ENCODE measurements around the gene PAK1IP1. TPM values are rescaled to one million over a fixed set of nuclear protein-coding genes. Genes with fewer than 3 reads are reported as not detected.

PAK1IP1 gene
- total and polyA plus RNA-seq, 10 of the 15 experiments (the other 5 are each of a cell fraction or from before 2014, with no cell fraction given), result 26.0 to 98.5 (median 47.8) TPM

DNA sequence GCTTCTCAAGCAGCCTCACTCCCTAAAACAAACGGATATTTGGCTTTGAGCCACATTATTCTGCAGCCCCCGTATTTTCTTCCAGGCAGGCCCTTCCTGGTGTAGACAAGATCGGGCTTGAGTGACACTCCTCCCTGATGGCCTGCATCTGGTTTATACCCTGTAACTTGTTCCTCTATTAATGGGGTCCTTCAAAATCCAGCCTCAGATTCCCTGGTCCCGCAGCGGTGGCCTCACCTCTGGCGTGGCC is 27.7 kb downstream of the PAK1IP1 start (continued):
- TF ChIP-seq, protein P1, sequence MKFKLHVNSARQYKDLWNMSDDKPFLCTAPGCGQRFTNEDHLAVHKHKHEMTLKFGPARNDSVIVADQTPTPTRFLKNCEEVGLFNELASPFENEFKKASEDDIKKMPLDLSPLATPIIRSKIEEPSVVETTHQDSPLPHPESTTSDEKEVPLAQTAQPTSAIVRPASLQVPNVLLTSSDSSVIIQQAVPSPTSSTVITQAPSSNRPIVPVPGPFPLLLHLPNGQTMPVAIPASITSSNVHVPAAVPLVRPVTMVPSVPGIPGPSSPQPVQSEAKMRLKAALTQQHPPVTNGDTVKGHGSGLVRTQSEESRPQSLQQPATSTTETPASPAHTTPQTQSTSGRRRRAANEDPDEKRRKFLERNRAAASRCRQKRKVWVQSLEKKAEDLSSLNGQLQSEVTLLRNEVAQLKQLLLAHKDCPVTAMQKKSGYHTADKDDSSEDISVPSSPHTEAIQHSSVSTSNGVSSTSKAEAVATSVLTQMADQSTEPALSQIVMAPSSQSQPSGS (IDR thresholded peaks at IDR 0.05; ENCODE audit: low read length), result no peak
- TF ChIP-seq, protein P2, sequence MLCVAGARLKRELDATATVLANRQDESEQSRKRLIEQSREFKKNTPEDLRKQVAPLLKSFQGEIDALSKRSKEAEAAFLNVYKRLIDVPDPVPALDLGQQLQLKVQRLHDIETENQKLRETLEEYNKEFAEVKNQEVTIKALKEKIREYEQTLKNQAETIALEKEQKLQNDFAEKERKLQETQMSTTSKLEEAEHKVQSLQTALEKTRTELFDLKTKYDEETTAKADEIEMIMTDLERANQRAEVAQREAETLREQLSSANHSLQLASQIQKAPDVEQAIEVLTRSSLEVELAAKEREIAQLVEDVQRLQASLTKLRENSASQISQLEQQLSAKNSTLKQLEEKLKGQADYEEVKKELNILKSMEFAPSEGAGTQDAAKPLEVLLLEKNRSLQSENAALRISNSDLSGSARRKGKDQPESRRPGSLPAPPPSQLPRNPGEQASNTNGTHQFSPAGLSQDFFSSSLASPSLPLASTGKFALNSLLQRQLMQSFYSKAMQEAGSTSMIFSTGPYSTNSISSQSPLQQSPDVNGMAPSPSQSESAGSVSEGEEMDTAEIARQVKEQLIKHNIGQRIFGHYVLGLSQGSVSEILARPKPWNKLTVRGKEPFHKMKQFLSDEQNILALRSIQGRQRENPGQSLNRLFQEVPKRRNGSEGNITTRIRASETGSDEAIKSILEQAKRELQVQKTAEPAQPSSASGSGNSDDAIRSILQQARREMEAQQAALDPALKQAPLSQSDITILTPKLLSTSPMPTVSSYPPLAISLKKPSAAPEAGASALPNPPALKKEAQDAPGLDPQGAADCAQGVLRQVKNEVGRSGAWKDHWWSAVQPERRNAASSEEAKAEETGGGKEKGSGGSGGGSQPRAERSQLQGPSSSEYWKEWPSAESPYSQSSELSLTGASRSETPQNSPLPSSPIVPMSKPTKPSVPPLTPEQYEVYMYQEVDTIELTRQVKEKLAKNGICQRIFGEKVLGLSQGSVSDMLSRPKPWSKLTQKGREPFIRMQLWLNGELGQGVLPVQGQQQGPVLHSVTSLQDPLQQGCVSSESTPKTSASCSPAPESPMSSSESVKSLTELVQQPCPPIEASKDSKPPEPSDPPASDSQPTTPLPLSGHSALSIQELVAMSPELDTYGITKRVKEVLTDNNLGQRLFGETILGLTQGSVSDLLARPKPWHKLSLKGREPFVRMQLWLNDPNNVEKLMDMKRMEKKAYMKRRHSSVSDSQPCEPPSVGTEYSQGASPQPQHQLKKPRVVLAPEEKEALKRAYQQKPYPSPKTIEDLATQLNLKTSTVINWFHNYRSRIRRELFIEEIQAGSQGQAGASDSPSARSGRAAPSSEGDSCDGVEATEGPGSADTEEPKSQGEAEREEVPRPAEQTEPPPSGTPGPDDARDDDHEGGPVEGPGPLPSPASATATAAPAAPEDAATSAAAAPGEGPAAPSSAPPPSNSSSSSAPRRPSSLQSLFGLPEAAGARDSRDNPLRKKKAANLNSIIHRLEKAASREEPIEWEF (IDR thresholded peaks at IDR 0.05; ENCODE audit: insufficient replicate concordance, low read depth, low read length), result no peak

DNA sequence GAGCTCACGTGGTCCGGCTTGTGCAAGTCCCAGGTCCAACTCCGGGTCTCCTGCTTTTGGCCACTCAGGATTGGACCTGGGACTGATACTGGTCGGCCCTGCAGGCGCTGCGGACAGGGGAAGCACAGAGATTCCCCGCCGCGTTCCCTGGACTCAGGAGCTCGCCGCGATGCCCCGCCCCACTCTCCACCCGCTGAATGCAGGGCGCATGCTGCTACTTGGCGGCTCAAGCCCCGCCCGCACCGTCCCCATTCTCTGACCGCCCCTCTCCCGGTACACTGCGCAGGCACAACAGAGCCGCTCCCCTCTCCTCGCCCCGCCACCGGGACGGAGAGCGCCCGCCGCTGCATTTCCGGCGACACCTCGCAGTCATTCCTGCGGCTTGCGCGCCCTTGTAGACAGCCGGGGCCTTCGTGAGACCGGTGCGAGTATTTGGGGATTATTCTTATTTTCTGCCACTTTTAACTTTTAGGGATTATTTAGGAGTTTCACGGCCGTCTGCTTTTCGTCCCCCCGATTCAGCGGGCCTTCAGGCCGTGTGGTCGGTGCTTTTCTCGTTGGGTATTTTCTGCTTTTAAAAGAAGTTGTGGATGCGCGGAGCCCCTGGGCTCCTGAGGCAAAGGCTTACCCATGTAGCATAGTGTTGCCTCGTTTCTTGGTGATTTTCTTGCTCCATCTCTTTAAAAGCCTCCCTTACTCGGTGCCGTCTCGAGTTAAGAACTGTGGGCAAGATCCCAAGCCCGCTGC is 28.2 kb downstream of the PAK1IP1 start, which contains the start of gene TMEM14C:
TMEM14C (plus strand) TSS at position 251 of the 747 bp plus-strand sequence. CDS start 1,544 bp downstream, outside the sequence.
- ATAC-seq (peak; percentile 99), DNase-seq (ENCODE audit: low read depth, low spot score) (peak; percentile 71), FAIRE-seq (peak; percentile 62)
- ChIA-PET CTCF (interaction anchor here (0.9 to 2.1 kb wide), 4 partner anchors 24 to 215 kb away, joined by 3 to 11 read pairs (median 4); partner anchors contain the start of gene TMEM14B), POLR2A (interaction anchor here (0.6 to 6.0 kb wide), 6 partner anchors 24 to 1579 kb away, joined by 3 to 40 read pairs (median 5); partner anchors contain the start of genes C6orf52, PAK1IP1 and TMEM14B), SMC1A (ENCODE audit: uncharacterized antibody, unreplicated experiment) (interaction anchor here (1.2 to 4.1 kb wide), 4 partner anchors 11 to 28 kb away, joined by 4 to 46 read pairs (median 8); partner anchors contain the start of genes C6orf52, PAK1IP1 and TMEM14B), RAD21 (ENCODE audit: unreplicated experiment) (interaction anchor here (0.6 to 1.7 kb wide), 6 partner anchors 23 to 244 kb away, joined by 3 to 8 read pairs (median 4); no protein-coding TSS in a partner anchor)
- H3K27me3 ChIP-seq (replicated peaks in 1 of 2; ENCODE audit: control insufficient read depth in 2 of 2, insufficient read depth in 2 of 2, low read length in 1 of 2), result no peaks in the 10 kb centered on the region
- WGBS (ENCODE audit: insufficient coverage, insufficient replicate concordance, low lambda C conversion rate, missing lambda C conversion rate), result 2% methylated on average over 51 of the region's 55 CpGs
- peak within 1 kb of the TSS; percentile 61 for H3K4me2 ChIP-seq (ENCODE audit: control insufficient read depth, insufficient read depth)
- peaks cover 11% of the 10 kb centered on the region for H3K9me3 ChIP-seq (replicated peaks; ENCODE audit: control insufficient read depth, insufficient read depth, low read length)
- H3K4me3 ChIP-seq, result peak within 1 kb of the TSS; percentile 97
- H3K4me1 ChIP-seq (ENCODE audit: control insufficient read depth, insufficient read depth, low read length), result peaks cover 4% of the 10 kb centered on the region
- peak within 1 kb of the TSS; percentile 90 for H3K9ac ChIP-seq (ENCODE audit: control insufficient read depth, insufficient read depth, low read length)
- H4K20me1 ChIP-seq (ENCODE audit: control insufficient read depth, insufficient read depth), result no peaks in the 10 kb centered on the region
- in situ Hi-C loops (cut with MboI), result no loop called here
- peak within 1 kb of the TSS; percentile 63 for H3K27ac ChIP-seq (ENCODE audit: control insufficient read depth, insufficient read depth)
- peak within 1 kb of the TSS; percentile 81 for H2AFZ ChIP-seq (ENCODE audit: control insufficient read depth, low read depth, low read length)
- no peaks in the 10 kb centered on the region; a peak in 1 of 4 replicates for H3K36me3 ChIP-seq (ENCODE audit: control insufficient read depth in 2 of 2, insufficient read depth in 2 of 2, low read length in 1 of 2)
- H3K79me2 ChIP-seq (ENCODE audit: control insufficient read depth, insufficient read depth, low read length), result peaks cover 13% of the 10 kb centered on the region
- BruUV-seq (replicated peaks), result TSS peak; percentile 76
- intact Hi-C loops (cut with micrococcal nuclease; ENCODE audit: unreplicated experiment), result loop anchor here (1.0 to 10.0 kb wide), 3 partner anchors 24 to 188 kb away; partner anchors contain the start of genes C6orf52, PAK1IP1 and TMEM14B
- TF ChIP-seq BMI1 (IDR thresholded peaks at IDR 0.05; ENCODE audit: borderline replicate concordance) (no peak), ESRRA (IDR thresholded peaks at IDR 0.05; ENCODE audit: low read length) (no peak), KAT2A (conservative IDR thresholded peaks at IDR 0.05; ENCODE audit: control insufficient read depth, low read depth, low read length) (no peak), PAX5 (IDR thresholded peaks at IDR 0.05; ENCODE audit: borderline replicate concordance, low read depth, low read length) (no peak)
- TF ChIP-seq, protein P3, sequence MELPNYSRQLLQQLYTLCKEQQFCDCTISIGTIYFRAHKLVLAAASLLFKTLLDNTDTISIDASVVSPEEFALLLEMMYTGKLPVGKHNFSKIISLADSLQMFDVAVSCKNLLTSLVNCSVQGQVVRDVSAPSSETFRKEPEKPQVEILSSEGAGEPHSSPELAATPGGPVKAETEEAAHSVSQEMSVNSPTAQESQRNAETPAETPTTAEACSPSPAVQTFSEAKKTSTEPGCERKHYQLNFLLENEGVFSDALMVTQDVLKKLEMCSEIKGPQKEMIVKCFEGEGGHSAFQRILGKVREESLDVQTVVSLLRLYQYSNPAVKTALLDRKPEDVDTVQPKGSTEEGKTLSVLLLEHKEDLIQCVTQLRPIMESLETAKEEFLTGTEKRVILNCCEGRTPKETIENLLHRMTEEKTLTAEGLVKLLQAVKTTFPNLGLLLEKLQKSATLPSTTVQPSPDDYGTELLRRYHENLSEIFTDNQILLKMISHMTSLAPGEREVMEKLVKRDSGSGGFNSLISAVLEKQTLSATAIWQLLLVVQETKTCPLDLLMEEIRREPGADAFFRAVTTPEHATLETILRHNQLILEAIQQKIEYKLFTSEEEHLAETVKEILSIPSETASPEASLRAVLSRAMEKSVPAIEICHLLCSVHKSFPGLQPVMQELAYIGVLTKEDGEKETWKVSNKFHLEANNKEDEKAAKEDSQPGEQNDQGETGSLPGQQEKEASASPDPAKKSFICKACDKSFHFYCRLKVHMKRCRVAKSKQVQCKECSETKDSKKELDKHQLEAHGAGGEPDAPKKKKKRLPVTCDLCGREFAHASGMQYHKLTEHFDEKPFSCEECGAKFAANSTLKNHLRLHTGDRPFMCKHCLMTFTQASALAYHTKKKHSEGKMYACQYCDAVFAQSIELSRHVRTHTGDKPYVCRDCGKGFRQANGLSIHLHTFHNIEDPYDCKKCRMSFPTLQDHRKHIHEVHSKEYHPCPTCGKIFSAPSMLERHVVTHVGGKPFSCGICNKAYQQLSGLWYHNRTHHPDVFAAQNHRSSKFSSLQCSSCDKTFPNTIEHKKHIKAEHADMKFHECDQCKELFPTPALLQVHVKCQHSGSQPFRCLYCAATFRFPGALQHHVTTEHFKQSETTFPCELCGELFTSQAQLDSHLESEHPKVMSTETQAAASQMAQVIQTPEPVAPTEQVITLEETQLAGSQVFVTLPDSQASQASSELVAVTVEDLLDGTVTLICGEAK (IDR thresholded peaks at IDR 0.05; ENCODE audit: borderline replicate concordance), result peak; percentile 66; the same call in 1 of the 2 replicates

Data from GM12878 (cell line).